ENCODE data around the gene TMBIM1. TPM values are rescaled to one million over a fixed set of nuclear protein-coding genes. Genes with fewer than 3 reads are reported as not detected.

The TMBIM1 gene
- polyA plus RNA-seq, 3 donors: 101 to 139 (median 129) TPM

- Mint-ChIP-seq H3K4me1 (peaks cover 34% of the 10 kb centered on the region), H3K4me3 (no peak overlapping the region), H3K9me3 (peaks cover 0 to 2% (median 0%) of the 10 kb centered on the region in 7 donors), H3K27me3 (ENCODE audit: low read depth in 3 of 3) (peaks cover 0 to 4% (median 2%) of the 10 kb centered on the region in 3 donors), H3K27ac (no peak overlapping the region), H3K36me3 (no peaks in the 10 kb centered on the region)
- 91% methylated on average over 1 of the region's 1 CpG for WGBS (ENCODE audit: insufficient coverage)
- H2AFZ ChIP-seq (ENCODE audit: insufficient read depth, low read depth, low read length, poor library complexity, severe bottlenecking): no peak overlapping the region
- H3K79me2 ChIP-seq (ENCODE audit: insufficient read depth, low read length): peaks cover 12% of the 10 kb centered on the region
- no peaks in the 10 kb centered on the region for H3K9me3 ChIP-seq (replicated peaks in 1 of 2; ENCODE audit: control insufficient read depth in 1 of 2, insufficient read depth in 1 of 2, low read length in 2 of 2)
- no peak overlapping the region for H3K4me2 ChIP-seq (replicated peaks; ENCODE audit: extremely low read depth, low read length, poor library complexity, severe bottlenecking)
- intact Hi-C loops (cut with micrococcal nuclease): no loop called here
- H3K4me3 ChIP-seq (replicated peaks in 1 of 3; ENCODE audit: low read depth in 2 of 3, low read length in 3 of 3): no peak overlapping the region
- peaks cover 4% of the 10 kb centered on the region for H4K20me1 ChIP-seq (ENCODE audit: insufficient read depth, low read length)
- no peak for DNase-seq
- no peak overlapping the region for H3K27ac ChIP-seq (ENCODE audit: low read depth in 1 of 2, low read length in 2 of 2)
- H3K27me3 ChIP-seq (ENCODE audit: control insufficient read depth in 2 of 2, insufficient read depth in 2 of 2, low read length in 2 of 2): no peaks in the 10 kb centered on the region
- H3K36me3 ChIP-seq (replicated peaks in 1 of 2; ENCODE audit: control insufficient read depth in 1 of 2, insufficient read depth in 2 of 2, low read length in 2 of 2): no peaks in the 10 kb centered on the region
- TF ChIP-seq, protein P1, sequence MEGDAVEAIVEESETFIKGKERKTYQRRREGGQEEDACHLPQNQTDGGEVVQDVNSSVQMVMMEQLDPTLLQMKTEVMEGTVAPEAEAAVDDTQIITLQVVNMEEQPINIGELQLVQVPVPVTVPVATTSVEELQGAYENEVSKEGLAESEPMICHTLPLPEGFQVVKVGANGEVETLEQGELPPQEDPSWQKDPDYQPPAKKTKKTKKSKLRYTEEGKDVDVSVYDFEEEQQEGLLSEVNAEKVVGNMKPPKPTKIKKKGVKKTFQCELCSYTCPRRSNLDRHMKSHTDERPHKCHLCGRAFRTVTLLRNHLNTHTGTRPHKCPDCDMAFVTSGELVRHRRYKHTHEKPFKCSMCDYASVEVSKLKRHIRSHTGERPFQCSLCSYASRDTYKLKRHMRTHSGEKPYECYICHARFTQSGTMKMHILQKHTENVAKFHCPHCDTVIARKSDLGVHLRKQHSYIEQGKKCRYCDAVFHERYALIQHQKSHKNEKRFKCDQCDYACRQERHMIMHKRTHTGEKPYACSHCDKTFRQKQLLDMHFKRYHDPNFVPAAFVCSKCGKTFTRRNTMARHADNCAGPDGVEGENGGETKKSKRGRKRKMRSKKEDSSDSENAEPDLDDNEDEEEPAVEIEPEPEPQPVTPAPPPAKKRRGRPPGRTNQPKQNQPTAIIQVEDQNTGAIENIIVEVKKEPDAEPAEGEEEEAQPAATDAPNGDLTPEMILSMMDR (IDR thresholded peaks at IDR 0.05): no peak
- no peak overlapping the region for H3K9ac ChIP-seq (ENCODE audit: insufficient read depth, low read length, poor library complexity, severe bottlenecking)
- peaks cover 30 to 38% of the 10 kb centered on the region in 2 donors for H3K4me1 ChIP-seq (ENCODE audit: control insufficient read depth in 1 of 2, insufficient read depth in 2 of 2, low read length in 2 of 2)
These were observed 3.9 kb upstream of the TMBIM1 start for GRCh38 chr2:218296200-218296599.

DNA sequence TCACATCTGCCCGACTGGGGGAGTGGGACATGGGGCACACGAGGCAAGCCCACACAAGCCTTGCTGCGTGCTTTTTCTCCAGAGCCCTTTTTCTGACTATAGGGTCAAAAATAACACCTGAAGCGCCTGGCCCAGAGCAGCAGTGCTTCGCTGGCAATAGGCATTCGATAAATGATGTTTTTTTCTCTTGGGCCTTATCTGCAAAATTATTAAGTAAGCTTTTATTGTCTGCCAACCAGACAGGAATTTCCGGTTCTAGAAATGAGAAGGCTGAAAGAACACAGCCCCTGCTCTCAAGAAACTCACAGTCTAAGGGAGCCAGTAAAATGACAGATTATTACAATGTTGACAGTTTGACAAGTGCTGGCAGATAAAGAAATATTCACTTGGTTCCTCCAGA, 2.7 kb upstream of the TMBIM1 start:
- Histone ChIP-seq H2AFZ (ENCODE audit: insufficient read depth, low read depth, low read length, poor library complexity, severe bottlenecking) (no peak overlapping the region), H3K9me3 (replicated peaks in 1 of 2; ENCODE audit: control insufficient read depth in 1 of 2, insufficient read depth in 1 of 2, low read length in 2 of 2) (no peaks in the 10 kb centered on the region), H3K9ac (ENCODE audit: insufficient read depth, low read length, poor library complexity, severe bottlenecking) (no peak overlapping the region), H3K36me3 (replicated peaks in 1 of 2; ENCODE audit: control insufficient read depth in 1 of 2, insufficient read depth in 2 of 2, low read length in 2 of 2) (no peaks in the 10 kb centered on the region), H3K27me3 (ENCODE audit: control insufficient read depth in 2 of 2, insufficient read depth in 2 of 2, low read length in 2 of 2) (no peaks in the 10 kb centered on the region), H3K4me3 (replicated peaks in 1 of 3; ENCODE audit: low read depth in 2 of 3, low read length in 3 of 3) (no peak overlapping the region), H3K79me2 (ENCODE audit: insufficient read depth, low read length) (peaks cover 23% of the 10 kb centered on the region), H3K4me1 (ENCODE audit: control insufficient read depth in 1 of 2, insufficient read depth in 2 of 2, low read length in 2 of 2) (peaks cover 42 to 47% of the 10 kb centered on the region in 2 donors), H3K27ac (ENCODE audit: low read depth in 1 of 2, low read length in 2 of 2) (no peak overlapping the region), H4K20me1 (ENCODE audit: insufficient read depth, low read length) (peaks cover 15% of the 10 kb centered on the region), H3K4me2 (replicated peaks; ENCODE audit: extremely low read depth, low read length, poor library complexity, severe bottlenecking) (no peak overlapping the region)
- H3K27ac Mint-ChIP-seq: no peak overlapping the region
- H3K36me3 Mint-ChIP-seq: peaks cover 4% of the 10 kb centered on the region in 2 donors
- H3K4me1 Mint-ChIP-seq: peaks cover 44% of the 10 kb centered on the region
- no peak overlapping the region for H3K4me3 Mint-ChIP-seq
- WGBS (ENCODE audit: insufficient coverage): 91% methylated on average over 6 of the region's 7 CpGs
- TF ChIP-seq, protein P1 (IDR thresholded peaks at IDR 0.05): no peak
- intact Hi-C loops (cut with micrococcal nuclease): no loop called here
- DNase-seq: no peak
- H3K9me3 Mint-ChIP-seq: peaks cover 0 to 2% (median 0%) of the 10 kb centered on the region in 7 donors
- H3K27me3 Mint-ChIP-seq (ENCODE audit: low read depth in 3 of 3): peaks cover 0 to 2% (median under 1%) of the 10 kb centered on the region in 3 donors
